Kasumi-1 (cell line): ENCODE data around the gene NTRK1.

Source experiments
- DNase-seq, 2 experiments: peaks; one replicate each; lab custom pipeline; 2025; lab: John Stamatoyannopoulos, UW

Gene NTRK1

GRCh38 chr1:156838972-156839371 lies 21.7 kb upstream of the NTRK1 start:
- peak; percentile 22 to 35 for DNase-seq

DNA sequence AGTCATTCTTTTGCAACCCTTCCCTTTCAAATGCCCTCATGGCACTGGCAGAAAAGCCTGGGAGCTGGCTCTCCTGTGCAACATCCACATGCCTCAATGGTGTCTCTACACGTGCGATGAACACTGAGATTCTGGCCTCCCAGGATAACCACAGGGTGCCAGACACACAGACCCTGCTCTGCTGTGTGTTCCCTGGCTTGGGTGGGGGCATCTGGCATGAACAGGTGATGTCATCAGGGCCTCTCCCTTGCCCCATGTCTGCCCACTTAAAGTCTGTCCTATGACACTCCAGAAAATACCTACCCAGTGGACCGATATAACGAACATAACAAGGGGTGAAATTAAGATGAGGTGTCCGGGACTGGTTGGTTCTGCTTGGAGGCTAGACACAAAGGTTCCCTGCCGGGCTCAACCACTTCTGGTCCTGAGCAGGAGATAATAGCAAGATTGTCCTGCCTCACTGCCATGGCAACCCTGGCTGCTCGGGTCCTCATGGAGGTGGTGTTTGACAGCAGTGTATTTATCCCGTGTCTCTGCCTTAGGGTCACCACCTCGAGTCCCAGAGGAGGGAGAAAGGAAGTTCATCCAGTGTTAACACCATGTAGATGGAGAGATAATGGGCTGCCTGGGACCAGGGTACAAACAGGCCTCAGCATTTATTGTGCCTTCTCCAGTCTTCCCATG lies 21.1 kb upstream of the NTRK1 start:
- no peak for DNase-seq

DNA sequence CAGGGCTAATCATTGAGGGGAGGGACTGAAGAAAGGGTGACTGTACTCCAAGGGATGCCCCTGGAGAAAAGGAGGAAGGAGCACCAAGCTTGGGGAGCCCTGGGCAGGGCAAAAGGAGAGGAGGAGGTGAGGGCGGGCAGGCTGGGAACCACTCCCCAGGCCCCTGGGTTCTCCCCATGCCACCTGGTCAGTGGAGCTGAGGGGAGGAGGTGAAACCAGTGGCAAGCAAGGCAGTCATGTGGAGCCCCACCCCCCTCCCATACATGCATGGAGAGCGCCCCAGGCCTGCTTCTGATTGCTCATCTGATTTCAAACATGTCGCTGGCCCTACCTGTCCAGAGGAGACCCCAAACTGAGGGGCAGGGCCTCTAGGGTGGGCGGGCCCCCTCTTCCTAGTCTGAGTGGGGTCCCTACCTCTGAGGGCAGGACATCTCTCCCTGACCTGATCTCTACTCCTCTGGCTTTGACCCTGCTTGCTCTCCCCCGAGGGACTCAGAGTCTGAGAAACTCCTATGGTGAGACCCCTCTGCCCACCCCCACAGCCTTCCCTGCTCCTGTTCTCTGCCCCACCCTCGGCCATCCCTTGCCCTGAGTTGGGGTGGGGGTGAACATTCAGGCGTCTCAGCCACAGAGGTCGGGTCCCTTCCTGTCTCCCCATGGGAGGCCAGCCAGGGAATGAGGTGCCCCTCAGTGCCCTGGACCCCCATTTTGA lies 20.3 kb upstream of the NTRK1 start:
- DNase-seq: no peak

DNA sequence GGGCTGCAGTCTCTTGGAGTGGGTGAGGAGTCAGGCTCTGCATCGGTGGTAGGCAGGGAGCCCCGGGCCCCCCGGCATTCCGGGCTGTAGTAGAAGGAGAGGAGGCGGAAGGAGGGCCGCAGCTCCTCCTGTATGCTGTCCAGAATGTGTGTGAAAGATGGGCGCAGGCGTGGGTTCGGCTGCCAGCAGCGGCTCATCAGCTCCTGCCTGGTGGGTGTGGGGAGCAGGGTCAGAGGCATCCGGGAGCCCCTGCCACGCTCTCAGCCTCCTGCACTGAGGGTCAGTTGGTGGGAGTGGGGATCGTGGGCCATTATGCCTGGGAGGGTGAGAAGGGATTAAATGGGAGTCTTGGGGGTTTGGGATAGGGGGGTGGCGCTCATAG lies 19.8 kb upstream of the NTRK1 start:
- DNase-seq: no peak

DNA sequence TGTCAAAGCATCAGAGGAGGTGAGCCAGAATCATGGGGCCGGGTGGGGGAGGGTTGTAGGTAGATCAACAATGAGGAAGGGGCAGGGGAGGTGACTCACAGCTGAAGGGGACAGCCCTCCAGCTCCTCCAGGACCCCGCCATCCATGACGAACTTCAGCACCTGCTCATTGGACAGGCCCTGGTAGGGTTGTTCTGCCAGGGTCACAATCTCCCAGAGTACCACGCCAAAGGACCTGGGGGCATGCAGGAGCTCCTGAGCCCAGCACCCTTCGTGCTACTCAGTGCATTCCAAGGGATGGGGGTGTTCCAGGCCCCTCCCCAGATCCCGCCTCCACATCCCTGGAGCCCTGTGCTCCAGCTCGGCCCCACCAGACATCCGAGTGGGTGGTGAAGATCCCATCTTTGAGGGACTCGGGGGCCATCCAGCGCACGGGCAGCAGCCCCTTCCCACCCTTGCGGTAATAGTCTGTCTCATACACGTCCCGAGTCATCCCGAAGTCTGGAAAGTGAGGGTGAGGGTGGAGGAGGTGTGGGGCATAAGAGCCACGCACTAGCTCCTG lies 19.3 kb upstream of the NTRK1 start:
- no peak for DNase-seq

DNA sequence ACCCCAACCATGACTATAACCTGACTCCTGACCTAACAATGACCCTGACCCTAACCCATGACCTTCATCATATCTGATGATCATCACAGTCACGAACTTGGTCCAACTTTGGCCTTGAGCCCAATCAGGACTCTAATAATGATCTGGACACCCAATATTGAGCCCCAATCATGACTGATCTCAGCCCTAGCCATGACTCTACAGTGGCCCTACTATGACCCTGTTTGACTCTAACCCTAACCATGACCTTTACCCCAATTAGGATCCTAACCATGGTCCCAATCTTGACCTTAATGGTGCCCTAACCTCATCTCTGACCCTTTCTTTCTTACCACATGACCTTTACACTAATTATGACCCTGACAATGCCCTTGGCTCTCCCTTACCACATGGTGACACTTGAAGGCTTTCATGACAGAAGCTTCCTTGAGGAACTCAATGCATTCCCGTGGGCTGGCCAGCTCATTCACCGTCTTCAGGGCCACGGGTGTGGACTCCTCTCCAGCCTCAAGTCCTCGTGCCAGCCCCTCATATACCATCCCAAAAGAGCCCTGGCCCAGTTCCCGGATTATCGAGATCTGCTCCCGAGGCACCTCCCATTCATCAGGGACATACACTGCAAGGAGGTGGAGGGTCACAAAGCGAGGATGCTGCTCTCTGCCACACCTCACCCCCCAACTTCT lies 17.9 kb upstream of the NTRK1 start:
- no peak for DNase-seq

DNA sequence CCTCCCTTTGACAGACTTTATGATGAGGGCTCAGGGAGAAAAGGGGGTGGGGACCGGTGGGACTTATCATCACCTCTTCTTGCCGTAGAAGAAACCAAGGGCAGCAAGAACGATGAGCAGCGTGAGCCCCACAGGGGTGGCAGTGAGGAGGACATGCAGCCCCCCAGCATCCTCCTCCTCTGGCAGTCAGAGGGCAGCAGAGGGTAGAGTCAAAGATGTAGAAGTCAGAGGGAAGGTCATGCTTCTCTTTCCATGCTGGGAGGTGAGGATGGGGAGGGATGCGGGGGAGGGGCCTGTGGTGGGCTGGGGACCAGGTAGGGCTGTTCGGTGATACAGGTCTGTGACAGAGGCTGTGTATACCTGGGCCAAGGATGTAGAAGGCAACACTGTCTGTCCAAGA lies 16.6 kb upstream of the NTRK1 start:
- no peak for DNase-seq

- no peak for DNase-seq
Observed at GRCh38 chr1:156844638-156845037, 16.0 kb upstream of the NTRK1 start.

- DNase-seq: no peak
Observed at GRCh38 chr1:156845055-156845952, 15.4 kb upstream of the NTRK1 start.

DNA sequence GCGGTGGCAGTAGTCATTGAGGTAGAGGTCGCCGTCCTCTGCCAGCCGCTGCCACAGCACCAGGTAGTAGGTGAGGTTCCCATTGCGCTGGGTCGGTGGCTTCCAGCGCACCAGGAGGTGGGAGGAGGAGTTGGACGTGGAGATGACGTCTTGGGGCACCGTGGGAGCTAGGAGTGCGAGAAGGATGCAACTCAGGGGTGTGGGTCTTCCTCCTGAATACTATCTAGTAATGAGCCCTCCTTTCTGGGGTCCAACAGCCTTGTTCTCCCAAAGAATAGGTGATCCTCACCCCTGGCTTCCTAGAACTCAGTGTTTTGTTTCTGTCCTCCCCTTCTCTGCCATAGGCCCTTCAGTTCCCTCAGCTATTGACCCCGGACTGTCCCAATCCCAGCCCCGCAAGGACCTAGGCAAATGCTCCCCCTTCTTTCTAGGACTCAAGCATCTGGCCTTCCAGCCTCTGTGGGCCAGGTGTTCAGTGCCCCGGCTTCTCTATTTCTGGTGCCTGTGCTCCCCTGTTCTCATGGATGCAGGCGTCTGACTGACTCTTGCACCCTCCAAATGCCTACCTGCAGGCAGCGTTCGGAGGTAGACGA lies 14.6 kb upstream of the NTRK1 start:
- no peak for DNase-seq

GRCh38 chr1:156846643-156847042 lies 14.0 kb upstream of the NTRK1 start:
- no peak for DNase-seq

DNA sequence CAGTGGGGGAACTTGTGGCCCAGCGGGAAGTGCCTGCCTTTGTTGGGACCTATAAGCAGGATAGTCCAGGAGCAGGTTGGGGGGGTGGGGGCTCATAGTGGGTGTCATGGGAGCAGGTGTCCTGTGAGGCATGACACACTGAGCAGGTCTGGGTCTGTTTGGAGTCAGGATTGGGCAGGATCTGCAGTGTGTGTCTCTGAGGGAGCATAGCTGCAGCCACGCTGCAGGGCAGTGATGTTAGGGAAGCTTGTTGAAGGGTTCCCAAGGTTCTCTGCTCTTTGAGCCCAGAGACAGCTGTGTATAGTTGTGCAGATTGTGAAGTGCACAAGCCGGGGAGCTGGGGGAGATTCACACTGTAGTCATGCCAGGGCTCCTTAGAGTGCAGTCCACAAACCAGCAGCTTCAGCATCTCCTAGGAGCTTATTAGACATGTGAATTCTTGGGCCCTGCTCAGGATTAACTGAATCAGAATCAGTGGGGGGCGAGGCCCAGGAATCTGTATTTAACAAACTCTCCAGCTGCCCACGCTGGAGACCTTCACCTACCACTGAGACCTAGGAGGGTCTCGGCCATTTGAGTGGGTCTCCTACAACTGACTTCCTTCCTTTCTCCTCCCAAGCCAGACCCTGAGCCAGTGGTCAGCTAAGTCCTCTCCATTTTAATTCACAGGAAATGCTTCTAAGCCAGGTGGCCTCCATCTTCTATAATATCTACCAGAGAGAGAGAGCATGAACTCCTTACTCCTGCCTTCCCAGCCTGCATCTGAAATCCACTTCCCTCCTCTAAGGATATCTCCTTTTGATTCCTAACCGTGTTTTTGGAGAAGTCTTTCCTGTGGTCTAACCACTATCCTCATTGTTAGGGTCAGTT lies 12.8 kb upstream of the NTRK1 start:
- no peak for DNase-seq

- no peak for DNase-seq
Observed at GRCh38 chr1:156848461-156849150, 12.1 kb upstream of the NTRK1 start.

DNA sequence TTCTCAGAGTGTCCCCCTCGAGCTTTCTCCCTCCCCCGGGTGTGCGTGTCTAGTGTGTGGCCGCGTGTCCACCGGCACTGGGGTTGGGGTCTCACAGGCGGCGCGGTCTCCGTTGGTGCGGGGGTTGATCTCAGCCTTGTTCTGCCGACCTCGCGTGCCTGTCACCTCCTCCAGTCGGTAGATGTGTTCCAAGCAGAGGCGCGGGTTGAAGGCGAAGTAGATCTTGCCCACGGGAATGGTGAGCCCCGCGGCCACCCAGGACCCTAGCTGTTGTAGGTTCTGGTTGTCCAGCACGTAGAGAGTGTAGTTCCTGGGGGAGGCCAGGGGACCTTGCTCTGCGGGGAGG lies 11.5 kb upstream of the NTRK1 start:
- no peak for DNase-seq

DNA sequence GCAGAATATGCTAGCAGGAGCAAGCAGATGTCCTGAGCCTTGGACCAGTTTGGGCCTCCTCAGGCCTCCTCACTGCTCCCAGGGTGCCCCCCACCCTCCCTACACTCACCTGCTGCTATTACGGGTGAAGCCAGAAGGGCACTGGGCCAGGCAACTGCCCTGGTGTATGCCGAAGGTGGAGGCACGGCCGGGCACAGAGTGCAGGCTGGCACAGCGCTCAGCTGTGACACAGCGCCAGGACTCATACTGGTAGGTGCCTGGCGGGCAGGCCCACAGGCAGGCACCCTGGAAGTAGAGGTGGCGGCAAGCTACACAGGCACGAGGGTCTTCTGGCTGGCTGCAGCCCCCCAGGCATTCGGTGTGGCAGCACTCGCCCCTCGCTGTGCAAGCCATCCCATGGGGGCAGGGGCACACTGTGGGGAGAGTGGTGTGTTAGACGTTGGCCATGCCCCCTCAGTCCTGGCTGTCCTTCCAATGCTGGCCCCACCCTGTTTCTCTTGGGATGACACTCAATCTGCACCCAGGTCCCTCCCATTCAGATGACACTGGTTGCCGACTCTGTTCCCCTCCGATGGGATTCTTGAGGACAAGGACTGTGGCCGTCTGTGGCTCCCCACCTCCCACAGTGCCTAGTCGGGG lies 8.8 kb upstream of the NTRK1 start:
- DNase-seq: no peak

DNA sequence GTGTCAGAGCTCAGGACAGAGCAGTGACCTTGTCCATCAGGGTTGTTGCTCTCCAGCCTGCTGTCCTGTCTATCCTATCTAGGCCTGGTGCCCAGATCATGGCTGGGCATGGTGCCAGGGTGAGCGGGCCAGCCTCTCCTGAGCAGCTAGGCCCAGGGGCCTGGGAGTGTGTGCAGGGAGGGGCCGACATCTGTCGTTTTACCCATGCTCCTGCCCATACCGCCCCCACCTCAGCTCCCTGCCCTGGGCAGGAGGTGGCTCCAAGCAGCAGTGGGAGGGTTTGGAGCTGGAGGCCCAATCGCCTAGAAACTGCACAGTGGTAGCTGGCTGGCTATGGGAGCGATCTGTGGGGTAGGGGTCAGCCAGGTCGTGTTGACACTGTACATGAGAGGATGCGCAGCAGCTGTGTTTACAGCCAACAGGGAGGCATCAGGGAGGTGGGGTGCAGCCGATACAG lies 8.2 kb upstream of the NTRK1 start:
- DNase-seq: no peak

DNA sequence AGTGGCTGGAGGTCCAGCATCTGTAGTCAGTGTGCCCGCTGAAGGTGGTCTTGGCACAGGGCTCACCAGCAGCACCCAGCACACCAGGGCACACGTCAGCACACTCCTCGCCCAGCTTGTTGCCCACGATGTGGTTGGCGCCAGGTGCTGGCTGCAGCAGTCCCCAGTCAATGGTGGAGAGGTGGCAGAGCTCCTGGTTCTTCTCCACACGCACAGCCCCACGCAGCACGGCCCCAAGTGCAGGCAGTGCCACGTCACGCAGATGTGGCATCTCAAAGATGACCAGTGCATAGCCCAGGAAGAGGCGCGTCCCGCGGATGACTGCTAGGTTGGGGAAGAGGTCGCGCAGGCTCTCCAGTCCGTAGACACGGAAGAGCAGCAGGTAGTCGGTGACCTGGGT lies 6.9 kb upstream of the NTRK1 start:
- no peak for DNase-seq

- DNase-seq: no peak
Observed at GRCh38 chr1:156854634-156855033, 6.0 kb upstream of the NTRK1 start.

DNA sequence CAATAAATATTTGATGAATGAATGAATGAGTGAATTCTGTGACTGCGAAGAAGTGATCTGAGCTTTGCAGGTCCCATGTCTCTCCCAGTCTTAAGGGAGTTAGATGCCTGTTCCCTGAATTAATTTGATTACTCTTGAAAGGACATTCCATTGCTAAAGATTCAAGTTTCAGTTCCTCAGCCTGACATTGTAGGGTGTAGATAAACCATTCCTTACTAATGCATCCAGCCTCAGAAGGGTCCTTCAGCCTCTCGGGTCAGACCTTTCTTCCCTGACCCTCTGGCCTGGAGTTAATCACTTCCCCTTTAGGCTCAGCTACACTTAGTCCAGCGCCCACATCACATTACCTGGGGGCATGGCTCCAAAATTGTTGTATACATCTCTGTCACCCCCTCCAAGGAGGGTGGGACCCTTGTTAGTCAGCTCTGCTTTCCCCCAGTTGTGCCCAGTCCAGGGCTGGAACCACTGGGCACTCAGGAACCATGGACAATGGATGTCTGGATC lies 4.3 kb upstream of the NTRK1 start:
- no peak for DNase-seq
